ENCODE data around the gene TAS2R30. TPM values are rescaled to one million over a fixed set of nuclear protein-coding genes. Genes with fewer than 3 reads are reported as not detected.
A peak's percentile ranks its signal among the peaks of the same experiment; 100 is the strongest.

The TAS2R30 gene
- total and polyA plus RNA-seq, 9 of the 15 experiments (the other 6 are each of a cell fraction or from before 2014, with no cell fraction given), result 0.11 to 4.0 (median 0.99) TPM; not detected in 3

DNA sequence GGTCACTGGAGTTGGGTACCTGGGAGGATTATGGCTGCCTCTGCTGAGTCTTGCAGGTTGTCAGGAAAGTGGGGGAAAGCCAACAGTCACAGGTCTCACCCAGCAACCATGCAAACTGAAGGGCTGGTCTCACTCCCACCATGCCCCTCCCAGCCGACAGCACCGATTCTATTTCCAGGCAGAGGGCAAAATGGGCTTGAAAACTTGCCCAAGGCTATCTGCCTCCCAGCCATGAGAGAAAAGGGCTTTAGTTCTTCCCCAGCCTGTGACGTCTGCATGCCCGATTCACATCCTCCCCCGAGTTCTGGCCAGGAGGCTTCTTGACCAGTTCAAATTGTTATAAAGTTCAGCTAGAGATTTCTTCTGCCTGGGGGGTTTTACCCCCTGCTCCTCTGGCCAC, 9.9 kb upstream of the TAS2R30 start:
- Histone ChIP-seq H3K4me3 (no peak overlapping the region), H3K9me3 (replicated peaks; ENCODE audit: control insufficient read depth, insufficient read depth, low read depth, low read length) (no peaks in the 10 kb centered on the region), H3K27ac (ENCODE audit: extremely low read depth, low read depth, low read length) (no peak overlapping the region), H3K9me1 (ENCODE audit: control insufficient read depth, insufficient read depth, low read length) (no peaks in the 10 kb centered on the region), H3K9ac (ENCODE audit: insufficient read depth in 1 of 2, low read depth in 2 of 2, low read length in 2 of 2) (no peak overlapping the region), H3K27me3 (ENCODE audit: control insufficient read depth in 2 of 2, insufficient read depth in 2 of 2, low read length in 2 of 2) (no peaks in the 10 kb centered on the region), H2AFZ (ENCODE audit: low read depth, low read length) (no peak overlapping the region), H3K4me1 (replicated peaks in 1 of 2; ENCODE audit: control insufficient read depth in 2 of 2, insufficient read depth in 2 of 2, low read length in 2 of 2) (no peaks in the 10 kb centered on the region), H3K79me2 (ENCODE audit: control insufficient read depth, insufficient read depth, low read length) (peaks cover 51% of the 10 kb centered on the region), H3K36me3 (ENCODE audit: control insufficient read depth, insufficient read depth, low read length) (peaks cover 4% of the 10 kb centered on the region; the same call in 2 of the 3 replicates), H3K4me2 (ENCODE audit: insufficient read depth, low read length) (no peak overlapping the region), H4K20me1 (replicated peaks; ENCODE audit: control insufficient read depth, insufficient read depth, low read length) (no peaks in the 10 kb centered on the region)
- no peak for DNase-seq (ENCODE audit: extremely low read depth in 1 of 4, low spot score in 3 of 4)
- intact Hi-C loops (cut with micrococcal nuclease), result no loop called here
- TF ChIP-seq, protein P1, sequence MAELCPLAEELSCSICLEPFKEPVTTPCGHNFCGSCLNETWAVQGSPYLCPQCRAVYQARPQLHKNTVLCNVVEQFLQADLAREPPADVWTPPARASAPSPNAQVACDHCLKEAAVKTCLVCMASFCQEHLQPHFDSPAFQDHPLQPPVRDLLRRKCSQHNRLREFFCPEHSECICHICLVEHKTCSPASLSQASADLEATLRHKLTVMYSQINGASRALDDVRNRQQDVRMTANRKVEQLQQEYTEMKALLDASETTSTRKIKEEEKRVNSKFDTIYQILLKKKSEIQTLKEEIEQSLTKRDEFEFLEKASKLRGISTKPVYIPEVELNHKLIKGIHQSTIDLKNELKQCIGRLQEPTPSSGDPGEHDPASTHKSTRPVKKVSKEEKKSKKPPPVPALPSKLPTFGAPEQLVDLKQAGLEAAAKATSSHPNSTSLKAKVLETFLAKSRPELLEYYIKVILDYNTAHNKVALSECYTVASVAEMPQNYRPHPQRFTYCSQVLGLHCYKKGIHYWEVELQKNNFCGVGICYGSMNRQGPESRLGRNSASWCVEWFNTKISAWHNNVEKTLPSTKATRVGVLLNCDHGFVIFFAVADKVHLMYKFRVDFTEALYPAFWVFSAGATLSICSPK (IDR thresholded peaks at IDR 0.05; ENCODE audit: borderline replicate concordance), result no peak
- TF ChIP-seq, protein P2, sequence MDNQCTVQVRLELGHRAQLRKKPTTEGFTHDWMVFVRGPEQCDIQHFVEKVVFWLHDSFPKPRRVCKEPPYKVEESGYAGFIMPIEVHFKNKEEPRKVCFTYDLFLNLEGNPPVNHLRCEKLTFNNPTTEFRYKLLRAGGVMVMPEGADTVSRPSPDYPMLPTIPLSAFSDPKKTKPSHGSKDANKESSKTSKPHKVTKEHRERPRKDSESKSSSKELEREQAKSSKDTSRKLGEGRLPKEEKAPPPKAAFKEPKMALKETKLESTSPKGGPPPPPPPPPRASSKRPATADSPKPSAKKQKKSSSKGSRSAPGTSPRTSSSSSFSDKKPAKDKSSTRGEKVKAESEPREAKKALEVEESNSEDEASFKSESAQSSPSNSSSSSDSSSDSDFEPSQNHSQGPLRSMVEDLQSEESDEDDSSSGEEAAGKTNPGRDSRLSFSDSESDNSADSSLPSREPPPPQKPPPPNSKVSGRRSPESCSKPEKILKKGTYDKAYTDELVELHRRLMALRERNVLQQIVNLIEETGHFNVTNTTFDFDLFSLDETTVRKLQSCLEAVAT (IDR thresholded peaks at IDR 0.05), result no peak
- TF ChIP-seq ASH1L (IDR thresholded peaks at IDR 0.05; ENCODE audit: borderline replicate concordance, low read depth, partially characterized antibody) (no peak), BMI1 (IDR thresholded peaks at IDR 0.05; ENCODE audit: low read length) (no peak), EZH2 (IDR thresholded peaks at IDR 0.05; ENCODE audit: borderline replicate concordance, low read depth, low read length) (no peak), ZFP36 (IDR thresholded peaks at IDR 0.05; ENCODE audit: low read depth, low read length, partially characterized antibody) (peak; percentile 90)
- TF ChIP-seq, protein P3, sequence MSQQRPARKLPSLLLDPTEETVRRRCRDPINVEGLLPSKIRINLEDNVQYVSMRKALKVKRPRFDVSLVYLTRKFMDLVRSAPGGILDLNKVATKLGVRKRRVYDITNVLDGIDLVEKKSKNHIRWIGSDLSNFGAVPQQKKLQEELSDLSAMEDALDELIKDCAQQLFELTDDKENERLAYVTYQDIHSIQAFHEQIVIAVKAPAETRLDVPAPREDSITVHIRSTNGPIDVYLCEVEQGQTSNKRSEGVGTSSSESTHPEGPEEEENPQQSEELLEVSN (IDR thresholded peaks at IDR 0.05; ENCODE audit: borderline replicate concordance in 1 of 2, extremely low read depth in 1 of 2, insufficient read depth in 1 of 2, insufficient read length in 1 of 2, low read depth in 1 of 2, low read length in 1 of 2, poor library complexity in 1 of 2, severe bottlenecking in 1 of 2), result no peak
- no peak for FAIRE-seq
- 94% methylated on average over 3 of the region's 5 CpGs for WGBS (ENCODE audit: insufficient coverage, low coverage, missing lambda C conversion rate)
- in situ Hi-C loops (cut with MboI), result no loop called here
- no TSS peak for BruUV-seq (replicated peaks)
- ChIA-PET CTCF (ENCODE audit: low intra/inter-chr PET ratio) (no interaction called here), POLR2A (no interaction called here)
- no peak for ATAC-seq
